Anterior cingulate cortex (tissue), 58 donors: ENCODE results near the gene PPP1R13L.

Experiments
- DNase-seq, 58 donors: peaks; one replicate each; lab custom pipeline; 2025; lab: John Stamatoyannopoulos, UW

The PPP1R13L gene

GRCh38 chr19:45404557-45405434 is at the start of gene PPP1R13L:
Gene PPP1R13L (minus strand): TSS chr19:45405069. CDS start chr19:45398318, 6,751 bp downstream.
- DNase-seq, result peak in 26 of 58 donors; percentile 13 to 64 (median 43)

GRCh38 chr19:45451850-45452387 is 47.0 kb upstream of the PPP1R13L start:
- no peak for DNase-seq

- DNase-seq, result peak in 7 of 58 donors; percentile 16 to 63 (median 42)
Observed at GRCh38 chr19:45451131-45451849, 46.4 kb upstream of the PPP1R13L start.

- DNase-seq, result no peak
Observed at GRCh38 chr19:45450012-45450333, 45.1 kb upstream of the PPP1R13L start.

- DNase-seq, result peak in 2 of 58 donors; percentile 13 to 19
Observed at GRCh38 chr19:45448887-45449299, 44.0 kb upstream of the PPP1R13L start.

- DNase-seq, result no peak
Observed at GRCh38 chr19:45448425-45448756, 43.5 kb upstream of the PPP1R13L start.

- no peak for DNase-seq
Observed at GRCh38 chr19:45446944-45447343, 42.1 kb upstream of the PPP1R13L start.

- DNase-seq, result no peak
Observed at GRCh38 chr19:45446295-45446694, 41.4 kb upstream of the PPP1R13L start.

GRCh38 chr19:45445139-45445538 is 40.3 kb upstream of the PPP1R13L start:
- no peak for DNase-seq

GRCh38 chr19:45444318-45445041 is 39.6 kb upstream of the PPP1R13L start:
- peak in 53 of 58 donors; percentile 24 to 95 (median 74) for DNase-seq

GRCh38 chr19:45443462-45444317 is 38.8 kb upstream of the PPP1R13L start:
- DNase-seq, result peak in 55 of 58 donors; percentile 7 to 91 (median 56)

- DNase-seq, result peak in 9 of 58 donors; percentile 6 to 63 (median 22)
Observed at GRCh38 chr19:45442778-45443461, 38.1 kb upstream of the PPP1R13L start.

GRCh38 chr19:45442408-45442777 is 37.5 kb upstream of the PPP1R13L start:
- peak in 1 of 58 donors; percentile 4 for DNase-seq

GRCh38 chr19:45440873-45441654 is 36.2 kb upstream of the PPP1R13L start:
- DNase-seq, result no peak

GRCh38 chr19:45440259-45440638 is 35.4 kb upstream of the PPP1R13L start:
- DNase-seq, result no peak

- peak in 57 of 58 donors; percentile 46 to 92 (median 79) for DNase-seq
Observed at GRCh38 chr19:45439569-45440258, 34.8 kb upstream of the PPP1R13L start.

GRCh38 chr19:45439190-45439568 is 34.3 kb upstream of the PPP1R13L start:
- DNase-seq, result no peak

GRCh38 chr19:45437328-45437727 is 32.5 kb upstream of the PPP1R13L start:
- DNase-seq, result no peak
